NCI-H2227 (cell line): ENCODE measurements around the gene CTAG1B.
"Not testable (repeated sequence)": the region's sequence is repeated elsewhere in the genome, so short reads cannot be mapped to it uniquely, and the experiment has no call there.

Source experiments
- DNase-seq: peaks from one replicate; lab custom pipeline; 2025; ENCODE audit not compliant: unreplicated experiment; lab: John Stamatoyannopoulos, UW

CTAG1B gene

GRCh38 chrX:154590415-154590814 lies 28.7 kb downstream of the CTAG1B start:
- DNase-seq, result not testable (repeated sequence)

GRCh38 chrX:154584585-154585183 lies 34.4 kb downstream of the CTAG1B start, which contains the start of gene CTAG1A:
CTAG1A (plus strand) TSS chrX:154585133; CDS start chrX:154585207, 74 bp downstream.
- DNase-seq, result not testable (repeated sequence)

DNA sequence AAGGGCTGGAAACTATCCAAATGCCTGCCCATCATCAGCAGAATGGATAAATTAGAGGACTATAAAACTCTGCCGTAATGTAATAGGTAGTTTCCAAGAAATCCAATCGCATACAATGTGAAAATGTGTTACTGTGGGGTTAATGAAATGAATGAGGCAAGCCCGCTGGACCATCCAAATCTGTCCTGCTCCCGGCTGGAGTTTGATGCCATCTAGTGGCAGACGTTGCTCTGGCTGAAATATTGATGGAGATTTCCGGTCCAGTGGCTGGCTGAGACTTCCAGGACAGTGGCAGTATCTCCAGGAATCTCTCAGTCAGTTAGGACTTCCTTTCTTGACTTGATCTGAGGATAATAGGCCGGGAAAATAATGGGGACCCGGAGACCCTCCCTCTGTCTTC lies 36.1 kb downstream of the CTAG1B start:
- DNase-seq, result not testable (repeated sequence)

DNA sequence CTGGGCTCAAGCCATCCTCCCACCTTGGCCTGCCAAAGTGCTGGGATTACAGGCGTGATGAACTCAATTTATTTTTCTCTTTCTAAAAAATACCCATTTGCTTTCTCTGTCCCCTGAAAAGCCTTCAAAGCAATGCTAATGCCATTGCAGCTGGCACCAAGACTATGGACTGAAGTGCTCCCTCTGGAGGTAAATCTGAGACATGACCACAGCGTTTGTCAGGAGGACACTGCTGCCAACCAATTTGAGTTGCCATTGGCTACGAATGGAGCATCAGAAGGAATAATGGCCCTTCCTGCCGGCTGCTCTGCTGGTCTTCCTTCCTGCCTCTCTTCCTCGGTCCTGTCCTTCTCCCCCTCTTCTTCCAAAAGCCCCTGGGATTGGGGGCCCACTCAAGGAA lies 44.0 kb downstream of the CTAG1B start:
- not testable (repeated sequence) for DNase-seq

DNA sequence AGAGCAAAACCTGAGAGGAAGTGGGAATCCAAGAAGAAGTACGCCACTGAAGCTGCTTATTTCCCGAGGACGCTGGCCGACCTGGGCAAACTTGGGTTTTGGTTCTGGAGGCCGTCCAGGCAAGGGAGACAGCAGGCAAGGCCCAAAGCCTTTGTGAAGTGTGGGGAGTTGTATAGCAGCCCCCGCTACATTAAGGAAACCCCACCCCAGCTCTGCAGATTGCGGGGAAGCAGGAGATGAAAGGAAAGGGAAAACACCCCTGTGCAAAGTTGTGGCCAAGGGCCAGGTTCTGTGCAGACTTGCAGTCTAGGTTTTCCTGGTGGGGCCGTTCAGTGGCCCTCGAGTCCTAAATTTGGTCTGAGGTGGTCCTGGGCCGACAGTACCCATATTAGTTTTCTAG lies 46.0 kb downstream of the CTAG1B start:
- DNase-seq, result not testable (repeated sequence)

GRCh38 chrX:154570361-154570760 lies 48.7 kb downstream of the CTAG1B start:
- not testable (repeated sequence) for DNase-seq
